ENCODE data around the gene SNX11. TPM values are rescaled to one million over a fixed set of nuclear protein-coding genes. Genes with fewer than 3 reads are reported as not detected.
"Not testable (repeated sequence)": the region's sequence is repeated elsewhere in the genome, so short reads cannot be mapped to it uniquely, and the experiment has no call there.

The SNX11 gene
- total and polyA plus RNA-seq, 8 donors, result 3.5 to 35.7 (median 14.1) TPM

DNA sequence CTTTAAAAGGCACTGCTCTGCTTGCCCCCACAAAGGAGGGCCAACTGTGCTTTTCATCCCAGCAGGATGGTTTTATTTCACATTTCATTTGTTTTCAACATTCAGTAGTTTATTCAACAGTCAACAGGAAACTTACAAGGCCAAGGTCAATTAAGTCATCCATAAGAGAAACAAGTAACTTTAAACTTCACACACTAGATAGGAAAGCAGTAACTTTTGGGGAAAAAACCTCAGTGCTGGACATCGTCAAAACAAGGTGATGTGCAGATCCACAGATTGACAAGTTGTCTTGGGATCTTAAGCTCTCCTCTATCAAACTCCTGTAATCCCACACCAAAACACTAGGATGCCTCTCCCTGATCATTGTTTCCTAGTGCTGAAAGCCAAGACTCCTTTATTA, 40.9 kb upstream of the SNX11 start:
- Histone ChIP-seq H3K27ac (peak overlapping the region in 1 of 5 donors; percentile 2), H3K4me1 (peaks cover 6 to 29% (median 16%) of the 10 kb centered on the region in 4 donors), H3K36me3 (peaks cover 29 to 97% (median 89%) of the 10 kb centered on the region in 4 donors), H3K27me3 (no peaks in the 10 kb centered on the region), H3K9me3 (no peaks in the 10 kb centered on the region), H3K4me3 (no peak overlapping the region)
- DNase-seq, result no peak
- WGBS, 5 donors, result 86 to 90% (median 87%) methylated on average over 1 of the region's 1 CpG
- intact Hi-C loops (cut with DNase I; ENCODE audit: low total_unique reads), result no loop called here
- no peak for TF ChIP-seq POLR2AphosphoS5 (IDR thresholded peaks at IDR 0.05)

DNA sequence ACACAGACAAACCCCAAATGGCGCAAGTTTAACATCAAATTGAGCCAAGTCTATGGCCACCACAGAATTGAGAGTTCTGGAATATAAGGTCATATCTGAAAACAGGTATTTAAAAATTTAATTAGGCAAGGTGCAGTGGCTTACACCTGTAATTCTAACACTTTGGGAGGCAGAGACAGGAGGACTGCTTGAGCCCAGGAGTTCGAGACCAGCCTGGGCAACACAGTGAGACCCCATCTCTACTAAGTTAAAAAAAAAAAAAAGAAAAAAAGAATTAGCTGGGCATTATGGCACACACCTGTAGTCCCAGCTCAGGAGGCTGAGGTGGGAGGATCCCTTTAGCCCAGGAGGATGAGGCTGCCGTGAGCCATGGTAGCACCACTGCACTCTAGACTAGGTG, 40.3 kb upstream of the SNX11 start:
- H3K4me3 ChIP-seq, result no peak overlapping the region
- no peak for DNase-seq
- no peak overlapping the region for H3K27ac ChIP-seq
- H3K9me3 ChIP-seq, result no peaks in the 10 kb centered on the region
- H3K27me3 ChIP-seq, result no peaks in the 10 kb centered on the region
- WGBS, 5 donors, result 97 to 100% (median 98%) methylated on average over 3 of the region's 3 CpGs
- peaks cover 6 to 29% (median 16%) of the 10 kb centered on the region in 4 donors for H3K4me1 ChIP-seq
- TF ChIP-seq POLR2AphosphoS5 (IDR thresholded peaks at IDR 0.05), result no peak
- TF ChIP-seq POLR2A (IDR thresholded peaks at IDR 0.05), result no peak
- TF ChIP-seq, protein P1, sequence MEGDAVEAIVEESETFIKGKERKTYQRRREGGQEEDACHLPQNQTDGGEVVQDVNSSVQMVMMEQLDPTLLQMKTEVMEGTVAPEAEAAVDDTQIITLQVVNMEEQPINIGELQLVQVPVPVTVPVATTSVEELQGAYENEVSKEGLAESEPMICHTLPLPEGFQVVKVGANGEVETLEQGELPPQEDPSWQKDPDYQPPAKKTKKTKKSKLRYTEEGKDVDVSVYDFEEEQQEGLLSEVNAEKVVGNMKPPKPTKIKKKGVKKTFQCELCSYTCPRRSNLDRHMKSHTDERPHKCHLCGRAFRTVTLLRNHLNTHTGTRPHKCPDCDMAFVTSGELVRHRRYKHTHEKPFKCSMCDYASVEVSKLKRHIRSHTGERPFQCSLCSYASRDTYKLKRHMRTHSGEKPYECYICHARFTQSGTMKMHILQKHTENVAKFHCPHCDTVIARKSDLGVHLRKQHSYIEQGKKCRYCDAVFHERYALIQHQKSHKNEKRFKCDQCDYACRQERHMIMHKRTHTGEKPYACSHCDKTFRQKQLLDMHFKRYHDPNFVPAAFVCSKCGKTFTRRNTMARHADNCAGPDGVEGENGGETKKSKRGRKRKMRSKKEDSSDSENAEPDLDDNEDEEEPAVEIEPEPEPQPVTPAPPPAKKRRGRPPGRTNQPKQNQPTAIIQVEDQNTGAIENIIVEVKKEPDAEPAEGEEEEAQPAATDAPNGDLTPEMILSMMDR (IDR thresholded peaks at IDR 0.05), result no peak
- no peak for TF ChIP-seq EP300 (IDR thresholded peaks at IDR 0.05)
- intact Hi-C loops (cut with DNase I; ENCODE audit: low total_unique reads), result no loop called here
- peaks cover 23 to 97% (median 88%) of the 10 kb centered on the region in 4 donors for H3K36me3 ChIP-seq

GRCh38 chr17:48067808-48068207, 39.8 kb upstream of the SNX11 start:
- WGBS, 5 donors, result 78 to 96% (median 84%) methylated on average over 2 of the region's 2 CpGs
- intact Hi-C loops (cut with DNase I; ENCODE audit: low total_unique reads); H3K4me3 ChIP-seq; H3K27ac ChIP-seq; DNase-seq; H3K9me3 ChIP-seq; H3K27me3 ChIP-seq: not testable (repeated sequence)
- peaks cover 18 to 97% (median 86%) of the 10 kb centered on the region in 4 donors for H3K36me3 ChIP-seq
- peaks cover 6 to 29% (median 16%) of the 10 kb centered on the region in 4 donors for H3K4me1 ChIP-seq

DNA sequence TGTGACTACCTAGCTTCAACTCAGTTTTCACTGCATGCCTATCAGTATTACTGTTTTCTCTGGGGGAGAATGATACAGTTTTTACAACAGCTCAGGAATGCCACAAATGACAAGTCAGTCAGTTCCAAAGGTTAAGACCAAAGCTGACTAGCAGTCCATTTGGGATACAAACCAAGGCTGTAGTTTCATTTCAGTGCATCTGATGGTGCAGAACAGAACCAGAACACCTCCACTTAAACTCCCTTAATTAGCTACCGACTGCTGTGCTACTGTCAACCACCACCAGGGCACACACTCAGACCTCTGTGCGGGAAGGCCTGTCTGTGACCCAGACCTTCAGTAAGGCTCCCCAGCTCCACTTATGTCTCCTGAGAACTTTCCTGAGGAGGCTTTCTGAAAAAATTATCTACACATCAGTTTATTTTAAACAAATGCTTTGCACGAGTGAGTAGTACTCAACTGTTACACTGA, 39.0 kb upstream of the SNX11 start:
- whole genome bisulfite sequencing, 5 donors, result 55 to 70% (median 64%) methylated on average over 3 of the region's 3 CpGs
- TF ChIP-seq EP300 (IDR thresholded peaks at IDR 0.05) (no peak), POLR2AphosphoS5 (IDR thresholded peaks at IDR 0.05) (no peak), POLR2A (IDR thresholded peaks at IDR 0.05) (no peak)
- TF ChIP-seq, protein P1 (IDR thresholded peaks at IDR 0.05), result no peak
- Histone ChIP-seq H3K36me3 (peaks cover 14 to 97% (median 86%) of the 10 kb centered on the region in 4 donors), H3K9me3 (no peaks in the 10 kb centered on the region), H3K4me3 (no peak overlapping the region), H3K27me3 (no peaks in the 10 kb centered on the region), H3K4me1 (peaks cover 6 to 29% (median 14%) of the 10 kb centered on the region in 4 donors), H3K27ac (no peak overlapping the region)
- intact Hi-C loops (cut with DNase I; ENCODE audit: low total_unique reads), result no loop called here
- DNase-seq, result no peak

DNA sequence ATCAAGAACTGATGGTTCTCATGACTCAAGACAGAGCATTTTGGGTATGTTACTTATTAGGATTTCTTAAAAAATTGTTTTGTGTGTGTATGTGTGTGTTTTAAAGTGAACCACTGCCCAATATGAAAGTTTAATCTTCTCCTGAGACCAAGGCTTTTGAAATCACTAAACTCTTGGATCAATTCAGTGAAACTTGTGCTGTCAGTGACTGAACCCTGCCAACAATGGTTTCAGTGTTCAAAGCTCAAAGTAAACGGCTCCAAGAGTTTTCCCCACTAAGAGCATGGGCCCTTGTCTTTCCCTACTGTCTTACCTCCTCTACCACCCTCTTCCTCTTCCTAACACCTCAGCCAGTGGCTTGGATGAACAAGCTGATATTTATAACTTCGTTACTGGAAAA, 37.4 kb upstream of the SNX11 start:
- intact Hi-C loops (cut with DNase I; ENCODE audit: low total_unique reads), result no loop called here
- Histone ChIP-seq H3K4me1 (peaks cover 0 to 13% (median 5%) of the 10 kb centered on the region in 4 donors), H3K27ac (no peak overlapping the region), H3K27me3 (no peaks in the 10 kb centered on the region), H3K36me3 (peaks cover 19 to 94% (median 83%) of the 10 kb centered on the region in 4 donors), H3K4me3 (no peak overlapping the region), H3K9me3 (no peaks in the 10 kb centered on the region)
- 37 to 72% (median 50%) methylated on average over 2 of the region's 2 CpGs for WGBS, 5 donors
- no peak for DNase-seq
- TF ChIP-seq, protein P1 (IDR thresholded peaks at IDR 0.05), result no peak
- TF ChIP-seq EP300 (IDR thresholded peaks at IDR 0.05), result no peak
- no peak for TF ChIP-seq POLR2A (IDR thresholded peaks at IDR 0.05)
- no peak for TF ChIP-seq POLR2AphosphoS5 (IDR thresholded peaks at IDR 0.05)

Measured in stomach (tissue), 9 donors.